NK-92 (cell line): Measurements from ENCODE around the gene EFS.
"Not testable (repeated sequence)": the region's sequence is repeated elsewhere in the genome, so short reads cannot be mapped to it uniquely, and the experiment has no call there.

Source experiments
- DNase-seq: peaks from one replicate; lab custom pipeline; 2025; ENCODE audit not compliant: unreplicated experiment; lab: John Stamatoyannopoulos, UW

EFS gene

DNA sequence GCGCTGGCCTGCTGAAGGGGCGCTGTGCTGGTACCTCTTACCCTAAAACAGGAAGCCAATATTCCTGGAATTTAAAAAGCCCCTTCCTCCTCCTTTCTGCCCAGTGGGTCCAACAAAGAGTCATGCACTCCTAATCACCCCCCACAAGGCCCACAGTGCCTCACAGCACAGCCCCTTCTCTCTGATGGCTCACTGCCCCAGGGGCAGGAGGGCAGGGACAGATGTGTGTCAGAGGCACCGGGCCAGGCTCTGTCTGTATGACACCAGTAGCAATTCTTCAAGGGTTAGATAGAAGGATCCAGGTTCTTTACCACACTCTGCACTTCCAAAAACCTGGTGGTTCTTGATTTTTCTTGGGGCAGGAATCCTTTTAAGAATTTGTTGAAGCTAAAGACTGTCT, 34.2 kb upstream of the EFS start:
- DNase-seq: no peak

DNA sequence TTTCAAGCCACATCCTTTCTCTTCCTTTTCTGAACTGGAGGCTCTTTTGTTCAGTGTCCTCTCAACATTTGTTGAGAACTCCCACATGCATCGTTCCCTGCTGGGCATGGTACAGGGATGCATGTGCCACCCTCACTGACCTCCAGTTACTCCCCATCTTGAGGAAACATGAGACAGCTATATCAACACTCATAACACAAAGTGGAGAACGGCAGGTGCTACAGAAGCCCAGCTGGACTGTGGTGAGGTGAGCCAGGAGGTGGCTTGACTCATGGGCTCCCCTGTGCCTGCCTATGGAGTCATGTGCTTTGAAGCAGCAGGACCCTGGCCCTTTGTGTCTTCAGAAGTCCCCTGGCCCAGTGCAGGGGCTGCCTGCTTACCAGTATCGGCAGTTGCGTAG, 33.4 kb upstream of the EFS start:
- no peak for DNase-seq

DNA sequence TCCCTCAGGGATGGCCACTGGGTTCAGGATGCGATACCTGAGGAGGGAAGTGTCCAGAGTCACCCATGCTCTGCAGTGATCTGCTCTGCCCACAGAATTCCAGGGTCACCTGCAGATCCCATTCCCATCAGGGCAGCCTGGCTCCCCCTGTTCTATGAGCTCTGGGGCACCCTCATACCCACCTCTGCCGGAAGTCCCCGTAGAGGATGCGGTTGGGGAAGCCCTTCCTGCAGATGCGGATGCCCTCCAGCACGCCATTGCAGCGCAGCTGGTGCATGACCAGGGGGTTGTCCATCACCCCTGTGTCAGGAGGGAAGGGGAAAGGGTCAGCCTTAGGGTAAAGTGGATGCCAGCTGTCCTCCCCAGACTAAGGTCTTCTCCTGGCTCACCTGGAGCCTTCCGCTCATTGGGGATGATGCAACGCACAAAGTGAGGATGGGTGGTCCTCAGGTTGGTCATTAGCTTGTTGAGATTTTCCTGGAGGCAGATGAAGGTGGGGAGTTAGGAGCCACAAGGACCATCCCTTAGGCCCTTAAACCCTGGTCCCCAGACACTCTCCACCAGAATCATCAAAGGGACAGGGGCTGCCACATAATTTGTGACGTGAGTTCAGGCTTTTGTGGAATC, 31.9 kb upstream of the EFS start:
- no peak for DNase-seq

DNA sequence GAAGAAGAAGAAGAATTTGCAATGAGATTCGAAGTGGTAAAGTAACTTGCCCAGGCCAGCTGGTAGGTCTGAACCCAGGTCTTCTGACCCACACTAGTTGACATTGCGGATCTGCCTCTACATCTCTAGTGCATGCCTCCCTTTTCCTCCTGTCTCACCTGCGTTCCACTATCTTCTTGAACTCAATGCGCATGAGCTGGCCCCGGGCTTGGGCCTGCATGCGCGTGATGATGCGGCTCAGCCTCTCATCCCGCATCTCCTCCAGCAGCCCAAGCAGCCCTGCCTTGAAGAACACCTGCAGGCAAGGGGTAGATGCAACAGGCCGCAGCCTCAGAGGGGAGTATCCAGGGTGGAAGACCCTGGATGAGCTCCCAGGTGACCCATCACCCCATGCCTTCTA, 31.2 kb upstream of the EFS start:
- DNase-seq: no peak

DNA sequence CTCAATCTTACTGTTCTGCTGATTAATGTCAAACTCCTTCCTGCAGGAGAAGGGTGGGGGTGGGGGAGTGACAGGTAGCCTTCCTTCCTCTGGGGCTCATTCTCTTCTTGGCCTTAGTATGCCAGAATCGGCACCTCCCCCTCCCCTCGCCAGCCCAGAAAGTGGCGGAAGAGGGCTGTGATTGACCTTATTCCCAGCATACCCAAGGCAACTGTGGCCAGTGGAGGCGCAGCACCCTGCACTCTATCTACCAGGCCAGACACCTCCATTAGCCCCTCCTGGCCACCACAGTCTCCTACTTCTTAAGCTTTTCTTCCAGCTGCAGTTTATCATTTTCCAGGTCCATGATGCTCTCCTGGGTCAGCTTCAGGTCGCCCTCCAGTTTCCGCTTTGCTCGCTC, 27.6 kb upstream of the EFS start:
- no peak for DNase-seq

DNA sequence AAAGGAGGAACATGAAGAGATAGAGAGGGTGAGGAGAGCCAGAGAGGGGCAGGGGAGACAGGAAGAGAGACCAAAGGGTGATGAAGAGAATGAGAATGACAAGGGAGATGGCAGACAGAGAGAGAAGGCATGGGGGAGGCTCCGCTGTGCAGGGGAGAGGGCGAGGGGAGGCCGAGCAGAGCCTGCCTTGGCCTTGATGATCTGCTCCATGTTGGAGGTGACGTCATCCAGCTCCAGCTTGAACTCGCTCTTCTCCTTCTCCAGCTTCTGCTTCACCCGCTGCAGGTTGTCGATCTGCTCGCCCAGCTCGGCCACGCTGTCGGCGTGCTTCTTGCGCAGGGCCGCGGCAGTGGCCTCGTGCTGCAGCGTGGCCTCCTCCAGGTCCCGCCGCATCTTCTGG, 24.9 kb upstream of the EFS start:
- not testable (repeated sequence) for DNase-seq

DNA sequence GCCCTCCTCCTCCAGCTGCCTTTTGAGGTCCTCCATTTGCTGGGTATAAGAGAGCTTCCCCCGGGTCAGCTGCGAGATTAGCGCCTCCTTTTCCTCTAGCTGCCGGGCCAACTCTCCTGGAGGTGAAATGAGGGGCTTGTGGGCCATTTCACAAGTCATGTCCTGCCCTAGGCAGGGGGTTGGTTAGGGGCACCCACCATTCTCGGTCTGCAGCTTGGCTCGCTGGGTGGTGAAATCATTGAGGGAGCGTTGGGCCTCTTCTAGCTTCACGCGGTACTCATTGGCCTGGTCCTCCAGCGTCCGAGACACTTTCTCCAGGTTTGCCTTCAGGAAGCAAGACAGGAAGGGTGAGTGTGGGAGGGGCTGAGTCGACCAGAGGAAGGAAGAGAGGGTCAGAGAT, 24.4 kb upstream of the EFS start:
- DNase-seq: no peak

DNA sequence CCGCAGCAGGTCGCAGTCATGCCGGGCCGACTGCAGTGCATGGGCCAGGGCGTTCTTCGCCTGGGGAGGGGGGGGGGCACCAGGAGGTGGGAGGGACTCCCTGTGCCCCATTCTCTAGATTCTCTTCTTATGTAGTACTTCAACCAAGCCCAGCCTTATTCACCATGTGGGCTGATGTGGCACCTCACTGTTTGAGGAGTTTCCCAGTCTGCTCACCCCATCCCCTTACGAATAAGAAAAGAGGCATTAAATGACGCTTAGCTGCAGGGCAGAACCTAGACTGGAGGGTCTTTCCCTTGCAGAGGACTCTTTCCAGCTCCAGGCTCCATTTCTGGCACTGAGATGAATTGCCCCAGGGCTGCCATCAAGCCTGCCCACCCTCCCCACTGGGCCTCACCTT, 24.0 kb upstream of the EFS start:
- no peak for DNase-seq

DNA sequence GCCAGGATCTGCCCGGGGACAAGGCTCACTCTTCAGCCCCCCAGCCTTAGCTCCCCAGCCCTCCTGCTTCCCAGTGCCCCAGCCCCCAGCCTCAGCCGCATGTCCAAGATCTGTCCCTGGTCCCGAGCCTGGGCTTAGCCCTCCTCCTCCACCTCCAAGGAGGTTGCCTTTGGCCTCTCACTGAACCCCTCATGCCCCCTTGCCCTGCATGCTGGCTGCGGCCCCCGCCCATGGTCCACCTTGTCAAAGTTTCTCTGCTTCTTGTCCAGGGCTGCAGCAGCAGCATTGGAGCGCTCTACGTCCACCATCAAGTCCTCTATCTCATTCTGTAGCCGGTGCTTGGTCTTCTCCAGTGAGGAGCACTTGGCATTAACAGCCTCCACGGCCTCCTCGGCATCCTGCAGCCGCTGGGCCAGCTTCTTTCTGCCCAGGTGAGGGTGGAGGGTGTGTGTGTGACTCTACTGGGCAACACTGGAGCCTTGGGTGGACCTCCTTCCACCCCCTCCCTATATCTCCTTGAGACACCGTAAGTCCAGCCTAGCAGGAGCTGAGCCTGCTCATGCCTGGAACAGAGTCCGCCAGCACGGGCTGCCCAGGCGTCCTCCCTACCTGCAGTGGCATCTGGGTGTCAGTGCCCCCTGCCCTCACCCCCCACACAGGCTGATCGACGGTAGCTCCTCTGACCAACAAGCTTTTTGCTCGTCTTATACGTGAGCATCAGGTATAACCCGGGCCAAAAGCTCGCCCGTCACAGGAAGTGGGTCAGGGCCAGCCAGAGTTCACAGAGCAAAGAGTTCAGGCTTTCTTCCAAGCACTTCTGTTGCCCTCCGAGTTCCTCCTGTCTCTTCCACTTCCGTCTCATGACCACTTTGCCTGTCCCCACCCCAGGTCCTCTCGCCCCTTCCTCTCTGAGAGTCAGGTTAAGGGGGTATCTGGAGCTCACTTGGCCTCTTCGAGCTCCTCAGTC, 23.2 kb upstream of the EFS start:
- DNase-seq: no peak

DNA sequence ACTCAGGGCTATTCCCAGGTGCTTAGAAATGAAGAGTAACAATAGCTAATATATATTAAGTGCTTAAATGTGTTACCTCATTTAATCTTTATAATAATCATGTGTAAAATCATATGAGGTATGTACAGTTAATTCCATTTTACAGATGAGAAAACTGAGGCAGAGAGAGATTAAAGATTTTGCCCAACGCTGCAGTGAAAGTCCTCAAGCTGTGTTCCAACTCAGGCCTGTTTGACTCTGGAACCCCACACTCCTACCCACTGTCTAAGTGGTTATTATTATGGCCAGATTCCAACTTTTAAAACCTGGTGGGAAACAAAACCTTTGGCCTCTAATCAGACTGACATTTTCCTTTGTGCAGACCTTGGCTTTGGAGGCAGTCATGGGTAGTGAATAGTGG, 22.0 kb upstream of the EFS start:
- DNase-seq: no peak

DNA sequence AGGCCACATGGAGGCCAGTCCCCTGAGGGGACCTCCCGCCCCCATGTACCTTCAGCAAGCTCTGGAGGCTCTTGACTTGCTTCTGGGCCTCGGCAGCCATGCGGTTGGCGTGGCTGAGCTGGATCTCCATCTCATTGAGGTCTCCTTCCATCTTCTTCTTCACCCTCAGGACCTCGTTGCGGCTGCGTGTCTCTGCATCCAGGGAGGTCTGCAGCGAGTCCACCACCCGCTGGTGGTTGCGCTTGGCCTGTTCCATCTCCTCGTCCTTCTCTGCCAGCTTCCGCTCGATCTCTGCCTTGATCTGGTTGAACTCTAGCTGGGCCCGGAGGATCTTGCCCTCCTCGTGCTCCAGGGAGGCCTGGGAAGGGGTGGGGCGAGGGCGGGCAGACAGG, 21.3 kb upstream of the EFS start:
- not testable (repeated sequence) for DNase-seq

DNA sequence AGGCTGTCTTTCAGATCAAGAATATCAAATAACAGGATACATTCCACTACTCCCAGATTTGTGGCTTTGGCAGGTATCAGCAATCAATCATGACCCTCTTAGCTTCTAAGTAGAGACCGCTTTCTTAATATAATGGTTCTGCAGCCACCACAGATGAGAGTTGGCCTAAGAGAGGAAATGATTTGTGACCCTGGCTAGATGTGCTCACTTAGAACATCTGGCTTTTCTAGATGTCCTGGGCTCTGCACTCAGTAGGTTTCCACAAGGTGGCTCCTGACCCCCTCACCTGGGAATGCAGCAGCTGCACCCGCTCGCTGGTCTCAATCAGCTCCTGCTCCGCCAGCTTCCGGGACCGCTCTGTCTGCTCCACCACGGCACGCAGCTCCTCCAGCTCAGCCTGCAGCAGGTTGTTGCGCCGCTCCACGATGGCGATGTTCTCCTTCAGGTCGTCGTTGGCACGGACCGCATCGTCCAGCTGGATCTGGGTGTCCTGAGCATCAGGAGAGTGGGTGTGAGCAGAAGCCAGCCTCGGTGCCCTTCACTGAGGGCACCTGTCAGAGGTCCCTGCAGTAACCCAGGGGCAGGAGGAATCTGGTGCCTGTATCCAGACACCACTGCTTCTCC, 20.8 kb upstream of the EFS start:
- DNase-seq: no peak

DNA sequence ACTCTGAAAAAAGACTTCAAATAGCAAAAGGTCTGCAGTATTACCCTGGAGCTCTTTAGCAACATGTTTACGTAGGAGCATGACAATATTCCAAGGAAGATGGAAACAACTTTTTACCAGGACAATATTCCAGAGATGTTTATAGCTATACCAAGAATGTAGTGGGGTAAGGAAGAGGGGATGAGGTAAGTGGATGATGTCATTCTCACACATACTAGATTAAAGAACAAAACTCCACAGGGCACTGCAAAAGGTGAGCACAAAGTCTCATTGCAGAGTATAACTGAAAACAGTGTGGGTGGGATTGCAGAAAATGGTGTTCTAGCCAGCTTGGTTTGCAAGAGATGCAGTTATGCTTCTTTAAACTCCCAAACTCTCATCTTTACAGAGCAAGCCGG, 20.3 kb upstream of the EFS start:
- DNase-seq: no peak

DNA sequence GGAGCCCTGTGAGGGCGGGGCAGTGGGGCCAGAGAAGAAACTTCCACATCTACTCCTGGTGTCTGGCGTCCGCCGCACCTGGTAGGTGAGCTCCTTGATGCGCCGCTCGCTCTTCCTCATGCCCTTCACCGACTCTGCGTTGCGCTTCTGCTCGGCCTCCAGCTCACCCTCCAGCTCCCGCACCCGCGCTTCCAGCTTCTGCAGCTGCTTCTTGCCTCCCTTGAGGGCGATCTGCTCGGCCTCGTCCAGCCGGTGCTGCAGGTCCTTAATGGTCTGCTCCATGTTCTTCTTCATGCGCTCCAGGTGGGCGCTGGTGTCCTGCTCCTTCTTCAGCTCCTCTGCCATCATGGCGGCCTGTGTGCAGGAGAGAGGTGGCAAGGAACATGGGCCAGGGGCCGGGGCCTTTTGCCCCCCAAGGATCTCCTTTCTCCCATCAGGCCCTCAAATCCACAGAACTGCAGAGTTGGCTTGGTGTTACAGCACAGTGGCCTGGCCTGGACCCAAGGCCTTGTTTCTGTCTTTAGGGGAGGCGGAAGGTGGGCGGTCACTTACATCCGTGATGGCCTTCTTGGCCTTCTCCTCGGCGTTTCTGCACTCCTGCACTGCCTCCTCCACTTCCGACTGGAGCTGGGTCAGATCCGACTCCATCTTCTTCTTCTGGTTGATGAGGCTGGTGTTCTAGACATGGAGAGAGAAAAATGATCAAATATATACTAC, 19.6 kb upstream of the EFS start:
- no peak for DNase-seq

DNA sequence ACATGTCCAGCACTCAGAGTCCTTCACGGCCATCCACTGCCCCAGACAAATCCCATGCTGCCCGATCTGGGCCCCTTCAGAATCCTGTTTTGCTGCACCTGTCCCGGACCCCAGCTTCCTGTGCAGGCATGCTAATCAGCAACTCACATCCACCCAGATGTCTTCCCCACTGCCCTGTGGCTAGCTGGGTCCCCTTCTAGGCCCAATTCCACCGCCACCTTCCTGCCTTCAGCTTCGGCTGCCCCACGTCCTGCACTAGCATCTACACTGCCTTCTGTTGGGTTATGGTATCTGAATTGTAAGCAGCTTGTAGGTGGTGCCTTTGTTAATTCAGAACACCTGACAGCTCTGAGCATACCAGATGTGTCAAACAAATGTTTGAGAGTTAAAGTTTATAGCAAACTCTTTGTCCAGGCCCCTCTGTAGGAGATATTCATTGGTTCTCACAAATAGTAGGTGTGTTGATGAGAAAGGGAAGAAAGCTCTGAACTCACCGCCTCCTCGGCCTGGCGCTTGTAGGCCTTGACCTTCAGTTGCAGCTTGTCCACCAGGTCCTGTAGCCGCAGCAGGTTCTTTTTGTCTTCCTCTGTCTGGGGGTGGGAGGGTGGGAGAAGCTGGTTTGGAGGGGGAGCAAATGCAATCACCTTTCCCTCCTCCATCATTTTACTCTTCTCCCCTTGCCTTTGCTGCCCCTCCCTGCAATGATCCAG, 17.9 kb upstream of the EFS start:
- no peak for DNase-seq

DNA sequence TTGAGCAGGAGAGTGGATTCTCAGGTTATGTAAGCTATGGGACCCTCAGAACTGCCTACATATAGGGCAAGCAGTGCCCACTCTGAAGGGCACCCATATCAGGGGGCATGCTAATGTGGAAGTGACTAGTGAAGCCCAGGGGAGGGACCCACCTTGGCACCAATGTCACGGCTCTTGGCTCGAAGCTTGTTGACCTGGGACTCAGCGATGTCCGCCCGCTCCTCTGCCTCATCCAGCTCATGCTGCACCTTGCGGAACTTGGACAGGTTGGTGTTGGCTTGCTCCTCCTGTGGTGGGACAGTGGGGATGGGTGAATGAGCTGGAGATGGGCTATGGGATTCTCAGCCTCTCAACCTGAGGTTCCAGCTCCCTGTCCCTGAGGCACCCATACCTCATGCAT, 17.3 kb upstream of the EFS start:
- DNase-seq: no peak

DNA sequence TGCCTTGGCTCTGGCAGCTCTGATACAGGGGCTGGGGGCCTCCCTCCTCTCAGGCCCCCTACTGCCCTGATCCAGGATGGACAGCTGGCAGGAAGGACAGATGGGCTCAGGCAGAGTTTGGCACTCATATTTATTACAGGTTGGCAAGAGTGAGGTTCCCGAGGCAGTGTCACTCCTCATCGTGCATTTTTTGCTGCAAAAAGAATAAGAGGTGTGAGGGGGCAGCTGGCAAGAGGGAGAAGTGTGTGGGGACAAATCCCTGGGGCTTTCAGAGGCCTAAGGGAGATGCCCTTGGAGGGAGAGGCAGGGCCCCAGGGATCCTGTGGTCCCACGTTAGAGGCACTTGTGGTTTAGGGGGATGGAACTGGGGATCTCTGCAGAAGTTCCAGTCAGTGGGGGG, 16.9 kb upstream of the EFS start:
- DNase-seq: no peak

DNA sequence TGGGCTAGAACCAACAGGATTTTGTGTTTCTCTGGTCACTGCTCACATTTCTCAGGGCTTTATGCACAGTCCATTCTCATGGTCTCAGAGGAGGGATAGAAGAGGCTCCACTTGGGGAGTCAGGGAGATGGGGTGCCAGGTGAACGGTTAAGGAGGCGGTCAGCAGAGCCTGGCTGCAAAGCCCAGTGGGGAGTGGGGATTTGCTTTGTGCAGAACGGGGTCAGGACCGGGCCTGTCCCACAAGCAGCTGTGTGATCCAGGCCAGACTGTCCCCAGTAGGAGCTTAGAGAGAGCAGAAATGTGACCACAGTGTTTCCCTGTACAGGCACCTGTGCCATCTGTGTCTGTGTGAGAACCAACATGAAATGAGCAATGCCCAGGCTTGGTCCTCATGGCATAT, 16.0 kb upstream of the EFS start:
- DNase-seq: no peak

DNA sequence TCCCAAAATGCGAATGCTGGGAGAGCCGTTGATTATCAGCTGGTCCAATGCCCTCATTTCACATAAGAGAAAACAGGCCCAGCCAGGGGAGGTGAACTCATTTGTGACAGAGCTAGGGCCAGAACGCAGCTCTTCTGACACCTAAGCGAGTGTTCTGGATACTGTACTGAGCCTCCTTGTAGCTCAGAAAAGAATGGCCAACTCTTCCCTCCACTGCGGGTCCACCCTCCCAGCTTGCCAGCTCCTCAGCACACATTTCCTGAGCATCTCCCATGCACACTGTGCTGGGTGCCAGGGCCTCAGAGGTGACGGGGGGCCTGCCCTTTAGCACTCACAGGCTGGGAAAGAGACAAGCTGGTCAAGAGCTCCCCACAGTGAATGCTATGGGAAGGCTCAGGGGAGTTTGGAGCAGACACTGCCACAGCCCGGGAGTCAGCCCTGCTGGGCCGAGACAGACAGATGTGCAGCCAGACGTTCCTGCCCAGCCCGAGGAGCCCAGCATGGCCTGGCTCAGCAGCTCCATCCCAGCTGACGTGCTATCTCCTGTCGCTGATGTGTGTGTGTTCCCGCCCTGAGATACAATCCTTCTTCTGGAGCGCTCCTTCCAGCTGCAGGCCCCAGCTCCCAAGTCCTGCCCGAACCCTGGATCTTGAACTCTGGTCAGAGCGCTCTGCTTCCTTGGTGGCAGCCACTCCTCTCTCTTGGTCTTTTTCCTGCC, 15.4 kb upstream of the EFS start:
- DNase-seq: no peak
